ENCODE data around the gene ZRANB1.

DNA sequence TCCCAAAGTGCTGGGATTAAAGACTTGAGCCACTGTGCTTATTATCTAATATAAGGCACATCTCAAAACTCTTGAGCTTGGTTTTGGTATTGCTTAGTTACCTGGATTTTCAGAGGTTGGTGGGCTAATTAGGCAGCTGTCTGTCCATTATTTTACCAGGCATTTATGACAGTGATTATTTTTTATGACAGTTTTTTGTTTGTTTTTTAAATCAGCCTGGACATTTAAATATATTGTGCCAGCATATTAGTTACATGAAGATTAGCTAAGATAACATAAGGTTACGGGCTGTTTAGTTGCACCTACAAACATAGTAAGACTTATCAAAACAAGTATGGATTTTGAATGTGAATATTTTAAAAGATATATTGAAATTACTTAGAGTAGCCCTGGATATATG, 2.6 kb upstream of the ZRANB1 start:
- TF ChIP-seq, protein P1, sequence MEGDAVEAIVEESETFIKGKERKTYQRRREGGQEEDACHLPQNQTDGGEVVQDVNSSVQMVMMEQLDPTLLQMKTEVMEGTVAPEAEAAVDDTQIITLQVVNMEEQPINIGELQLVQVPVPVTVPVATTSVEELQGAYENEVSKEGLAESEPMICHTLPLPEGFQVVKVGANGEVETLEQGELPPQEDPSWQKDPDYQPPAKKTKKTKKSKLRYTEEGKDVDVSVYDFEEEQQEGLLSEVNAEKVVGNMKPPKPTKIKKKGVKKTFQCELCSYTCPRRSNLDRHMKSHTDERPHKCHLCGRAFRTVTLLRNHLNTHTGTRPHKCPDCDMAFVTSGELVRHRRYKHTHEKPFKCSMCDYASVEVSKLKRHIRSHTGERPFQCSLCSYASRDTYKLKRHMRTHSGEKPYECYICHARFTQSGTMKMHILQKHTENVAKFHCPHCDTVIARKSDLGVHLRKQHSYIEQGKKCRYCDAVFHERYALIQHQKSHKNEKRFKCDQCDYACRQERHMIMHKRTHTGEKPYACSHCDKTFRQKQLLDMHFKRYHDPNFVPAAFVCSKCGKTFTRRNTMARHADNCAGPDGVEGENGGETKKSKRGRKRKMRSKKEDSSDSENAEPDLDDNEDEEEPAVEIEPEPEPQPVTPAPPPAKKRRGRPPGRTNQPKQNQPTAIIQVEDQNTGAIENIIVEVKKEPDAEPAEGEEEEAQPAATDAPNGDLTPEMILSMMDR (IDR thresholded peaks at IDR 0.05): no peak
- no peak for TF ChIP-seq ZFX (IDR thresholded peaks at IDR 0.05; ENCODE audit: borderline replicate concordance)

Measured in 22Rv1 (cell line).